Loucy (cell line): ENCODE results near the gene GRM5.
"Not testable (repeated sequence)": the region's sequence is repeated elsewhere in the genome, so short reads cannot be mapped to it uniquely, and the experiment has no call there.

Experiments used
- H2AFZ ChIP-seq: fragments of 200-600 bp; sonication (generic); 2 replicates; pipeline ENCODE4 v1.6.0; 2016; ENCODE audit warnings: antibody characterized with exemption, mild to moderate bottlenecking, low read length, moderate library complexity
- H3F3A ChIP-seq: fragments of 200-600 bp; 2 replicates; pipeline ENCODE4 v1.6.0; 2016; ENCODE audit warnings: antibody characterized with exemption, low read depth, mild to moderate bottlenecking
- H3K27me3 ChIP-seq: fragments of 200-600 bp; sonication (generic); 2 replicates; pipeline ENCODE4 v1.6.1; 2014; ENCODE audit warnings: low read length, mild to moderate bottlenecking; ENCODE audit not compliant: insufficient read depth, poor library complexity, severe bottlenecking
- H3K36me3 ChIP-seq: fragments of 200-600 bp; sonication (generic); 2 replicates; pipeline ENCODE4 v1.6.1; 2016; ENCODE audit warnings: low read length; ENCODE audit not compliant: insufficient read depth
- H3K4me1 ChIP-seq: fragments of 200-600 bp; sonication (generic); 2 replicates; pipeline ENCODE4 v1.5.1; 2014; ENCODE audit warnings: low read length, mild to moderate bottlenecking; ENCODE audit not compliant: insufficient read depth, poor library complexity, severe bottlenecking
- H3K4me2 ChIP-seq: fragments of 200-600 bp; sonication (generic); 2 replicates; pipeline ENCODE4 v1.6.0; 2014; ENCODE audit warnings: antibody characterized with exemption, low read length, low read depth, mild to moderate bottlenecking; ENCODE audit not compliant: poor library complexity, severe bottlenecking
- H3K4me3 ChIP-seq: fragments of 200-600 bp; sonication (generic); 2 replicates; pipeline ENCODE4 v1.5.1; 2014; ENCODE audit warnings: low read length, mild to moderate bottlenecking, mixed read lengths; ENCODE audit not compliant: poor library complexity, severe bottlenecking
- H3K79me2 ChIP-seq: fragments of 200-600 bp; sonication (generic); 2 replicates; pipeline ENCODE4 v1.6.1; 2014; ENCODE audit warnings: low read length; ENCODE audit not compliant: insufficient read depth
- H3K9ac ChIP-seq: fragments of 200-600 bp; sonication (generic); 2 replicates; pipeline ENCODE4 v1.6.0; 2014; ENCODE audit warnings: mild to moderate bottlenecking, low read depth, low read length, moderate library complexity; ENCODE audit not compliant: poor library complexity, severe bottlenecking
- H3K9me2 ChIP-seq: fragments of 200-600 bp; sonication (generic); replicated peaks from 2 replicates; pipeline ENCODE4 v1.6.1; 2016; ENCODE audit warnings: low read depth, low read length, mixed read lengths
- H3K9me3 ChIP-seq: fragments of 200-600 bp; sonication (generic); 2 replicates; pipeline ENCODE4 v1.6.1; 2014; ENCODE audit warnings: mild to moderate bottlenecking, antibody characterized with exemption, low read length, low read depth; ENCODE audit not compliant: insufficient read depth
- H4K20me1 ChIP-seq: fragments of 200-600 bp; sonication (generic); 2 replicates; pipeline ENCODE4 v1.6.0; 2014; ENCODE audit warnings: antibody characterized with exemption, low read length, mild to moderate bottlenecking; ENCODE audit not compliant: insufficient read depth, poor library complexity, severe bottlenecking
- CTCF ChIP-seq: fragments of 200-600 bp; sonication (generic); conservative IDR thresholded peaks from 2 replicates; pipeline ENCODE4 v1.5.1; 2014; ENCODE audit warnings: mild to moderate bottlenecking, antibody characterized with exemption, low read length
- EZH2phosphoT487 ChIP-seq: fragments of 200-600 bp; IDR thresholded peaks from 2 replicates; pipeline ENCODE4 v1.6.1; 2018; ENCODE audit warnings: antibody characterized with exemption, mild to moderate bottlenecking, moderate library complexity, borderline replicate concordance

The GRM5 gene

GRCh38 chr11:89052220-89052619, 13.6 kb downstream of the GRM5 start:
- Histone ChIP-seq H3K36me3 (no peaks in the 10 kb centered on the region), H2AFZ (no peak overlapping the region), H3K9me3 (no peaks in the 10 kb centered on the region), H3K4me1 (no peaks in the 10 kb centered on the region), H3K79me2 (no peaks in the 10 kb centered on the region), H4K20me1 (no peaks in the 10 kb centered on the region), H3K4me2 (no peak overlapping the region), H3K9me2 (no peaks in the 10 kb centered on the region), H3K9ac (no peak overlapping the region), H3K27me3 (no peaks in the 10 kb centered on the region), H3K4me3 (no peak overlapping the region), H3F3A (no peaks in the 10 kb centered on the region)
- no peak for TF ChIP-seq CTCF
- TF ChIP-seq EZH2phosphoT487: no peak

- not testable (repeated sequence) for H4K20me1 ChIP-seq, H3K4me1 ChIP-seq, H3K9me3 ChIP-seq, H3K9me2 ChIP-seq, H3K4me2 ChIP-seq, H3K27me3 ChIP-seq, H2AFZ ChIP-seq, H3F3A ChIP-seq, H3K36me3 ChIP-seq, H3K9ac ChIP-seq, H3K79me2 ChIP-seq, H3K4me3 ChIP-seq
These were observed 18.6 kb downstream of the GRM5 start for GRCh38 chr11:89047159-89047558.

GRCh38 chr11:89043861-89044588, 21.8 kb downstream of the GRM5 start:
- H3K9ac ChIP-seq, H3K4me3 ChIP-seq, H3K4me1 ChIP-seq, H3K4me2 ChIP-seq, H3K36me3 ChIP-seq, H3K79me2 ChIP-seq, H2AFZ ChIP-seq, H3F3A ChIP-seq, H3K9me2 ChIP-seq, H3K27me3 ChIP-seq, H4K20me1 ChIP-seq, H3K9me3 ChIP-seq: not testable (repeated sequence)

- H3K36me3 ChIP-seq, H3F3A ChIP-seq: not testable (repeated sequence)
These were observed 36.1 kb downstream of the GRM5 start for GRCh38 chr11:89029671-89030070.

More at GRCh38 chr11:89029671-89030070, 36.1 kb downstream of the GRM5 start:
- H3K4me2 ChIP-seq, H3K4me3 ChIP-seq, H4K20me1 ChIP-seq, H3K9me2 ChIP-seq, H3K4me1 ChIP-seq, H3K9ac ChIP-seq, H3K27me3 ChIP-seq, H3K79me2 ChIP-seq, H2AFZ ChIP-seq, H3K9me3 ChIP-seq: not testable (repeated sequence)
